Activated CD8-positive, alpha-beta memory T cell treated with anti-CD3 and anti-CD28 coated beads for 1 hour (primary cell): ENCODE data around the gene TERF2IP.
A peak's percentile ranks its signal among the peaks of the same experiment; 100 is the strongest.

Experiments used
- DNase-seq, 2 donors: peaks; one replicate each; pipeline ENCODE4 v3.0.0-alpha.2; 2020; ENCODE audit warnings: low read depth in 1 of 2; ENCODE audit errors: extremely low read depth in 1 of 2

The TERF2IP gene

GRCh38 chr16:75647492-75648264, at the start of gene TERF2IP, which contains the start of gene KARS1:
Gene TERF2IP, plus strand, starts transcription at chr16:75647773. Its CDS starts 110 bp downstream, at chr16:75647883.
Gene KARS1, minus strand, starts transcription at chr16:75647665. Its CDS starts 26 bp downstream, at chr16:75647639.
- peak; percentile 77 to 88 for DNase-seq

- no peak for DNase-seq
Observed at GRCh38 chr16:75599452-75600277, 47.9 kb upstream of the TERF2IP start.

GRCh38 chr16:75603241-75603640, 44.3 kb upstream of the TERF2IP start:
- no peak for DNase-seq

- no peak for DNase-seq
Observed at GRCh38 chr16:75606507-75606906, 41.1 kb upstream of the TERF2IP start.

- DNase-seq, result no peak
Observed at GRCh38 chr16:75614066-75614897, 33.3 kb upstream of the TERF2IP start.

- DNase-seq, result no peak
Observed at GRCh38 chr16:75615619-75616018, 32.0 kb upstream of the TERF2IP start.

GRCh38 chr16:75616521-75617010, 31.0 kb upstream of the TERF2IP start:
- DNase-seq, result no peak

GRCh38 chr16:75617121-75617520, 30.5 kb upstream of the TERF2IP start:
- DNase-seq, result no peak

- DNase-seq, result no peak
Observed at GRCh38 chr16:75618780-75619179, 28.8 kb upstream of the TERF2IP start.

- DNase-seq, result peak in 1 of 2 donors; percentile 22
Observed at GRCh38 chr16:75620326-75621169, 27.0 kb upstream of the TERF2IP start.

- DNase-seq, result no peak
Observed at GRCh38 chr16:75621170-75621477, 26.4 kb upstream of the TERF2IP start.

- DNase-seq, result peak; percentile 97 to 98
Observed at GRCh38 chr16:75622761-75623605, 24.6 kb upstream of the TERF2IP start, which contains the start of gene ADAT1. Gene ADAT1, minus strand, starts transcription at chr16:75623281. Its CDS starts 2,482 bp downstream, at chr16:75620799.

GRCh38 chr16:75624921-75625334, 22.6 kb upstream of the TERF2IP start:
- DNase-seq, result no peak

GRCh38 chr16:75626806-75627205, 20.8 kb upstream of the TERF2IP start:
- no peak for DNase-seq

GRCh38 chr16:75627851-75628250, 19.7 kb upstream of the TERF2IP start:
- no peak for DNase-seq

- DNase-seq, result no peak
Observed at GRCh38 chr16:75628351-75628750, 19.2 kb upstream of the TERF2IP start.

- no peak for DNase-seq
Observed at GRCh38 chr16:75629132-75629531, 18.4 kb upstream of the TERF2IP start.

GRCh38 chr16:75630052-75630451, 17.5 kb upstream of the TERF2IP start:
- no peak for DNase-seq

- no peak for DNase-seq
Observed at GRCh38 chr16:75632857-75633256, 14.7 kb upstream of the TERF2IP start.
